DMS53 treated with DMSO at 0.1 percent for 48 hours (cell line): Measurements from ENCODE around the gene RNF26.
"Not testable (repeated sequence)": the region's sequence is repeated elsewhere in the genome, so short reads cannot be mapped to it uniquely, and the experiment has no call there.

Source experiments
- DNase-seq: peaks from one replicate; lab custom pipeline; 2025; ENCODE audit not compliant: unreplicated experiment; lab: John Stamatoyannopoulos, UW

The RNF26 gene

GRCh38 chr11:119381181-119381988 is 47.1 kb downstream of the RNF26 start, which contains the start of gene USP2:
TSS of gene USP2 (minus strand) at chr11:119381690. CDS start at chr11:119373480, 8,210 bp downstream.
- DNase-seq = peak; percentile 97

- no peak for DNase-seq
These were observed 47.8 kb downstream of the RNF26 start for GRCh38 chr11:119382101-119382500.

GRCh38 chr11:119382513-119382912 is 48.2 kb downstream of the RNF26 start:
- DNase-seq = not testable (repeated sequence)

GRCh38 chr11:119384332-119384731 is 50.0 kb downstream of the RNF26 start:
- DNase-seq = no peak
